ENCODE measurements around the gene ANO3. TPM values are rescaled to one million over a fixed set of nuclear protein-coding genes. Genes with fewer than 3 reads are reported as not detected.

ANO3 gene
- total RNA-seq, 6 experiments from 2014 or later, result 0.02 to 0.10 (median 0.05) TPM; not detected in 1

- H3K4me3 Mint-ChIP-seq, result no peak overlapping the region
- H3K27me3 Mint-ChIP-seq (ENCODE audit: insufficient read depth), result peaks cover 3% of the 10 kb centered on the region; the same call in 1 of the 2 replicates
- H3K36me3 Mint-ChIP-seq (ENCODE audit: low read depth), result no peaks in the 10 kb centered on the region
- no peak overlapping the region for H3K27ac Mint-ChIP-seq
- DNase-seq, result no peak
- no peaks in the 10 kb centered on the region for H3K4me1 Mint-ChIP-seq (ENCODE audit: low read depth)
- H3K9me3 Mint-ChIP-seq, result no peaks in the 10 kb centered on the region
- TF ChIP-seq CTCF (IDR thresholded peaks at IDR 0.05), result no peak
These were observed 281.8 kb downstream of the ANO3 start for GRCh38 chr11:26613759-26614158.

GRCh38 chr11:26618441-26618840, 286.5 kb downstream of the ANO3 start:
- Mint-ChIP-seq H3K27ac (no peak overlapping the region), H3K4me1 (ENCODE audit: low read depth) (peaks cover 26% of the 10 kb centered on the region), H3K9me3 (no peaks in the 10 kb centered on the region), H3K27me3 (ENCODE audit: insufficient read depth) (peaks cover 3% of the 10 kb centered on the region; the same call in 1 of the 2 replicates), H3K36me3 (ENCODE audit: low read depth) (no peaks in the 10 kb centered on the region), H3K4me3 (no peak overlapping the region)
- no peak for TF ChIP-seq CTCF (IDR thresholded peaks at IDR 0.05)
- no peak for DNase-seq

- H3K36me3 Mint-ChIP-seq (ENCODE audit: low read depth), result no peaks in the 10 kb centered on the region
- no peaks in the 10 kb centered on the region for H3K27me3 Mint-ChIP-seq (ENCODE audit: insufficient read depth)
- TF ChIP-seq CTCF (IDR thresholded peaks at IDR 0.05), result no peak
- peak overlapping the region; percentile 2; the same call in 1 of the 2 replicates for H3K27ac Mint-ChIP-seq
- H3K4me1 Mint-ChIP-seq (ENCODE audit: low read depth), result peaks cover 26% of the 10 kb centered on the region
- H3K9me3 Mint-ChIP-seq, result no peaks in the 10 kb centered on the region
- DNase-seq, result no peak
- H3K4me3 Mint-ChIP-seq, result no peak overlapping the region
These were observed 288.5 kb downstream of the ANO3 start for GRCh38 chr11:26620282-26621045.

- TF ChIP-seq CTCF (IDR thresholded peaks at IDR 0.05), result no peak
- Mint-ChIP-seq H3K27ac (peak overlapping the region; percentile 2; the same call in 1 of the 2 replicates), H3K4me3 (no peak overlapping the region), H3K27me3 (ENCODE audit: insufficient read depth) (peaks cover 2% of the 10 kb centered on the region; the same call in 1 of the 2 replicates), H3K36me3 (ENCODE audit: low read depth) (no peaks in the 10 kb centered on the region), H3K4me1 (ENCODE audit: low read depth) (peaks cover 26% of the 10 kb centered on the region), H3K9me3 (no peaks in the 10 kb centered on the region)
- DNase-seq, result peak; percentile 73
These were observed 289.2 kb downstream of the ANO3 start for GRCh38 chr11:26621132-26621531.

- no peak for DNase-seq
- no peak overlapping the region for H3K4me3 Mint-ChIP-seq
- H3K27ac Mint-ChIP-seq, result no peak overlapping the region
- TF ChIP-seq CTCF (IDR thresholded peaks at IDR 0.05), result no peak
- no peaks in the 10 kb centered on the region for H3K9me3 Mint-ChIP-seq
- H3K36me3 Mint-ChIP-seq (ENCODE audit: low read depth), result no peaks in the 10 kb centered on the region
- peaks cover 5% of the 10 kb centered on the region; the same call in 1 of the 2 replicates for H3K27me3 Mint-ChIP-seq (ENCODE audit: insufficient read depth)
- H3K4me1 Mint-ChIP-seq (ENCODE audit: low read depth), result peaks cover 26% of the 10 kb centered on the region
These were observed 290.3 kb downstream of the ANO3 start for GRCh38 chr11:26622181-26622580.

All from HFFc6 (cell line).